Mucosa of descending colon (tissue), 3 donors: ENCODE data around the gene MYBPC2. TPM values are rescaled to one million over a fixed set of nuclear protein-coding genes. Genes with fewer than 3 reads are reported as not detected.

Experiments used
- ATAC-seq: fragments of 200-7000 bp; cut with Tn5 transposase; one replicate; pipeline ENCODE4 v1.9.1; 2020; ENCODE audit warnings: mild to moderate bottlenecking, moderate library complexity
- DNase-seq, 3 donors: peaks; one replicate each; pipeline ENCODE4 v3.0.0-alpha.2; 2020
- H3K36me3 ChIP-seq: fragments of 200-600 bp; one replicate; pipeline ENCODE4 v1.8.0; 2021; ENCODE audit warnings: low read depth, mild to moderate bottlenecking
- H3K4me1 ChIP-seq: fragments of 200-600 bp; one replicate; pipeline ENCODE4 v1.8.0; 2021; ENCODE audit warnings: low read depth, mild to moderate bottlenecking
- H3K4me3 ChIP-seq: fragments of 200-600 bp; one replicate; pipeline ENCODE4 v1.8.0; 2021; ENCODE audit warnings: mild to moderate bottlenecking
- H3K9me3 ChIP-seq: fragments of 200-600 bp; one replicate; pipeline ENCODE4 v1.8.0; 2021; ENCODE audit warnings: mild to moderate bottlenecking
- CTCF ChIP-seq: fragments of 200-600 bp; IDR thresholded peaks from one replicate; pipeline ENCODE4 v1.8.0; 2022; ENCODE audit warnings: antibody characterized with exemption, mild to moderate bottlenecking
- intact Hi-C, 2 donors: fragments of 100-400 bp; cut with DNase I in 1 of 2; cut with micrococcal nuclease in 1 of 2; formaldehyde crosslinking; loops; one replicate each; pipeline versions ENCODE4 v1.11.0 to v1.11.1; 2022; cut with DNase I, micrococcal nuclease
- total RNA-seq, 3 donors: library from RNA; stranded (reverse); fragmentation: NEBNext Ultra II Directional in 2 of 3; extraction: Animal tissue kit (Norgen Biotek cat#: 25700) in 2 of 3; gene quantifications; one replicate each; pipeline versions ENCODE4 v1.2.1 to v1.2.4, GENCODE V29; 2021 to 2023
- donor health status: DM: no; HTN: no; CAD: no; lungs with moderate emphysema.
- donor health status: DM: no; HTN: no; CAD: no.
- donor health status: DM: no; HTN: yes; CAD: no.

The MYBPC2 gene
- total RNA-seq, 3 donors from 2014 or later = 0.10 to 0.14 TPM; not detected in 1

GRCh38 chr19:50447750-50448149 is 15.1 kb downstream of the MYBPC2 start:
- TF ChIP-seq CTCF = no peak
- ATAC-seq = no peak

GRCh38 chr19:50449236-50449899 is 16.7 kb downstream of the MYBPC2 start:
- H3K36me3 ChIP-seq = no peaks in the 10 kb centered on the region
- H3K4me1 ChIP-seq = no peaks in the 10 kb centered on the region
- DNase-seq (no peak), ATAC-seq (no peak)
- H3K9me3 ChIP-seq = no peaks in the 10 kb centered on the region
- H3K4me3 ChIP-seq = no peak overlapping the region
- intact Hi-C loops = no loop called here
- no peak for TF ChIP-seq CTCF

More at GRCh38 chr19:50447750-50448149, 15.1 kb downstream of the MYBPC2 start:
- Histone ChIP-seq H3K4me1 (no peaks in the 10 kb centered on the region), H3K9me3 (no peaks in the 10 kb centered on the region), H3K4me3 (no peak overlapping the region), H3K36me3 (no peaks in the 10 kb centered on the region)
- intact Hi-C loops = no loop called here
- DNase-seq = no peak

- intact Hi-C loops = no loop called here
- Histone ChIP-seq H3K4me1 (no peaks in the 10 kb centered on the region), H3K4me3 (no peak overlapping the region), H3K9me3 (no peaks in the 10 kb centered on the region), H3K36me3 (no peaks in the 10 kb centered on the region)
- DNase-seq (no peak), ATAC-seq (no peak)
- no peak for TF ChIP-seq CTCF
These were observed 17.9 kb downstream of the MYBPC2 start for GRCh38 chr19:50450369-50451222.

- no peaks in the 10 kb centered on the region for H3K36me3 ChIP-seq
- no peaks in the 10 kb centered on the region for H3K9me3 ChIP-seq
- intact Hi-C loops = no loop called here
- H3K4me3 ChIP-seq = no peak overlapping the region
- TF ChIP-seq CTCF = no peak
- ATAC-seq (no peak), DNase-seq (no peak)
- no peaks in the 10 kb centered on the region for H3K4me1 ChIP-seq
These were observed 18.5 kb downstream of the MYBPC2 start for GRCh38 chr19:50451223-50451534.

- intact Hi-C loops = no loop called here
These were observed 20.6 kb downstream of the MYBPC2 start for GRCh38 chr19:50453243-50453642.

More at GRCh38 chr19:50453243-50453642, 20.6 kb downstream of the MYBPC2 start:
- DNase-seq (no peak), ATAC-seq (no peak)
- Histone ChIP-seq H3K4me1 (no peaks in the 10 kb centered on the region), H3K9me3 (no peaks in the 10 kb centered on the region), H3K36me3 (no peaks in the 10 kb centered on the region), H3K4me3 (no peak overlapping the region)
- TF ChIP-seq CTCF = no peak
